GM23338 (cell line): Measurements from ENCODE around the gene EPHA3. TPM values are rescaled to one million over a fixed set of nuclear protein-coding genes. Genes with fewer than 3 reads are reported as not detected.

Experiments used
- ATAC-seq: fragments of 200-7000 bp; cut with Tn5 transposase; 3 replicates; pipeline ENCODE4 v1.9.1; 2020
- DNase-seq: peaks from one replicate; pipeline ENCODE4 v3.0.0-alpha.2; 2015; ENCODE audit warnings: low spot score
- H2AFZ ChIP-seq: fragments of 200-600 bp; sonication (generic); 2 replicates; pipeline ENCODE4 v1.8.0; 2016; ENCODE audit warnings: antibody characterized with exemption, mild to moderate bottlenecking, moderate library complexity
- H3F3A ChIP-seq: fragments of 200-600 bp; sonication (generic); replicated peaks from 2 replicates; pipeline ENCODE4 v1.8.0; 2017; ENCODE audit warnings: antibody characterized with exemption, mixed run types, low read depth
- H3K27ac ChIP-seq: fragments of 200-600 bp; sonication (generic); 2 replicates; pipeline ENCODE4 v1.6.1; 2016; ENCODE audit warnings: low read depth
- H3K27me3 ChIP-seq: fragments of 200-600 bp; sonication (generic); 2 replicates; pipeline ENCODE4 v1.8.0; 2016; ENCODE audit warnings: mild to moderate bottlenecking, mixed run types, moderate library complexity; ENCODE audit not compliant: insufficient read depth
- H3K36me3 ChIP-seq: fragments of 200-600 bp; sonication (generic); 2 replicates; pipeline ENCODE4 v1.8.0; 2016; ENCODE audit warnings: mild to moderate bottlenecking; ENCODE audit not compliant: insufficient read depth
- H3K4me1 ChIP-seq: fragments of 200-600 bp; sonication (generic); 2 replicates; pipeline ENCODE4 v1.8.0; 2016; ENCODE audit warnings: mild to moderate bottlenecking, moderate library complexity; ENCODE audit not compliant: insufficient read depth
- H3K4me2 ChIP-seq: fragments of 200-600 bp; sonication (generic); 2 replicates; pipeline ENCODE4 v1.7.1; 2017; ENCODE audit warnings: mixed run types
- H3K4me3 ChIP-seq: fragments of 200-600 bp; sonication (generic); 2 replicates; pipeline ENCODE4 v1.6.1; 2016; ENCODE audit warnings: mixed run types
- H3K79me2 ChIP-seq: fragments of 200-600 bp; sonication (generic); replicated peaks from 2 replicates; pipeline ENCODE4 v1.8.0; 2017; ENCODE audit warnings: mild to moderate bottlenecking; ENCODE audit not compliant: insufficient read depth
- H3K9me2 ChIP-seq: fragments of 200-600 bp; sonication (generic); 2 replicates; pipeline ENCODE4 v1.8.0; 2017; ENCODE audit not compliant: insufficient read depth
- H4K20me1 ChIP-seq: fragments of 200-600 bp; sonication (generic); replicated peaks from 2 replicates; pipeline ENCODE4 v1.8.0; 2017; ENCODE audit warnings: mild to moderate bottlenecking; ENCODE audit not compliant: insufficient read depth
- H3K27ac Mint-ChIP-seq: 2 replicates; pipeline ENCODE4 v1.8.0; 2020; ENCODE audit warnings: inconsistent platforms, mild to moderate bottlenecking, moderate library complexity, mixed read lengths
- H3K27me3 Mint-ChIP-seq: 3 replicates; pipeline ENCODE4 v1.8.0; 2022; ENCODE audit warnings: low read depth, mild to moderate bottlenecking, moderate library complexity, mixed read lengths, inconsistent platforms; ENCODE audit not compliant: insufficient read depth, poor library complexity
- H3K36me3 Mint-ChIP-seq: 3 replicates; pipeline ENCODE4 v1.8.0; 2021; ENCODE audit warnings: low read depth, mild to moderate bottlenecking, inconsistent platforms, moderate library complexity, mixed read lengths
- H3K4me1 Mint-ChIP-seq: 3 replicates; pipeline ENCODE4 v1.8.0; 2020; ENCODE audit warnings: mild to moderate bottlenecking, inconsistent platforms, mixed read lengths
- H3K4me3 Mint-ChIP-seq: 3 replicates; pipeline ENCODE4 v1.8.0; 2021; ENCODE audit warnings: moderate library complexity, mild to moderate bottlenecking, inconsistent platforms, mixed read lengths
- H3K9me3 Mint-ChIP-seq: 3 replicates; pipeline ENCODE4 v1.8.0; 2020; ENCODE audit warnings: moderate library complexity, mild to moderate bottlenecking, inconsistent platforms, mixed read lengths
- CREB1 ChIP-seq: fragments of 250-450 bp; sonication (Bioruptor Pico); IDR thresholded peaks from 2 replicates; pipeline ENCODE4 v1.5.0; 2020; ENCODE audit warnings: low read depth, mild to moderate bottlenecking, moderate library complexity
- EZH2 ChIP-seq: fragments of 200-600 bp; sonication (generic); IDR thresholded peaks from one replicate; pipeline ENCODE4 v1.8.0; 2017; ENCODE audit warnings: antibody characterized with exemption, mild to moderate bottlenecking, low read depth; ENCODE audit not compliant: unreplicated experiment
- EZH2phosphoT487 ChIP-seq: fragments of 200-600 bp; sonication (generic); IDR thresholded peaks from one replicate; pipeline ENCODE4 v1.8.1; 2018; ENCODE audit warnings: antibody characterized with exemption; ENCODE audit not compliant: unreplicated experiment
- JUNB ChIP-seq: IDR thresholded peaks from one replicate; pipeline ENCODE4 v1.6.1; 2016; ENCODE audit warnings: antibody characterized with exemption; ENCODE audit not compliant: unreplicated experiment
- POLR2AphosphoS5 ChIP-seq: IDR thresholded peaks from 2 replicates; pipeline ENCODE4 v1.6.1; 2016; ENCODE audit warnings: antibody characterized with exemption, low read depth
- REST ChIP-seq: IDR thresholded peaks from one replicate; pipeline ENCODE4 v1.6.1; 2018; ENCODE audit warnings: antibody characterized with exemption; ENCODE audit not compliant: unreplicated experiment
- STAT1 ChIP-seq: IDR thresholded peaks from one replicate; pipeline ENCODE4 v1.6.1; 2016; ENCODE audit warnings: antibody characterized with exemption; ENCODE audit not compliant: unreplicated experiment
- ZNF114 ChIP-seq: fragments of 250-450 bp; sonication (Bioruptor Pico); IDR thresholded peaks from 2 replicates; pipeline ENCODE4 v1.5.0; 2020; ENCODE audit warnings: mild to moderate bottlenecking, moderate library complexity
- ZNF331 ChIP-seq: fragments of 250-450 bp; sonication (Bioruptor Pico); IDR thresholded peaks from 2 replicates; pipeline ENCODE4 v1.5.0; 2020; ENCODE audit warnings: low read depth, mild to moderate bottlenecking, moderate library complexity
- polyA plus RNA-seq: library from polyadenylated mRNA; unstranded; fragments of >200 nt; fragmentation: Nextera tagmentation; extraction: Ambion mirVana; gene quantifications from 2 replicates; pipeline ENCODE4 v1.2.1, GENCODE V29; 2016
- total RNA-seq: library from RNA; depleted of rRNA; stranded (reverse); fragments of >200 nt; shearing (Covaris generic); gene quantifications from 2 replicates; pipeline ENCODE4 v1.2.3, GENCODE V29; 2014
- TF ChIP-seq, protein P1 (sequence below), 2 experiments: fragments of 200-600 bp in 1 of 2; sonication (generic) in 1 of 2; conservative IDR thresholded peaks; 2 replicates each; pipeline versions ENCODE4 v1.5.1 to v1.6.1; 2016 to 2017; ENCODE audit warnings: antibody characterized with exemption in 2 of 2, low read depth in 2 of 2, mild to moderate bottlenecking in 2 of 2, moderate library complexity in 1 of 2
- TF ChIP-seq, protein P2 (sequence below): IDR thresholded peaks from 2 replicates; pipeline ENCODE4 v1.6.1; 2016; ENCODE audit warnings: antibody characterized with exemption

The EPHA3 gene
- total and polyA plus RNA-seq, 2 experiments from 2014 or later = 0.05 to 0.21 TPM

DNA sequence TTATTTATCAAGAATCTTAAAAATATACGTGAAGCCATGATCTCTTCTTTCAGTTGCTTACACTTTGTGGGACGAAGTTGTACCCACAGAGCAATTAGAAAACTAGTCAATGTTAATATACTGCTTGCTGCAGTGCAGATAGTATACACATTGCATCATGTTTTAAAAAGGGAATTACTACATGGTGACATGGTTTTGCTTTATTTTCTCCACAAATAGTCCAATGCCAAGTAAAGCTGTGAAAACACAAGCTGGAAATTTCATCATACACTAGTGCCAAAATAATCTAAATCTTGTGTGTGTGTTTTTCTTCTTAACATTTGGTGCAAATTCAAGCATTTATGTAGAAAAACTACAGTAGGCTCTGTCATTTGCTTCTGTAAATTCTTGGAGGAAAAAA lies 233.0 kb downstream of the EPHA3 start:
- no peak overlapping the region for H3K27ac Mint-ChIP-seq
- no peaks in the 10 kb centered on the region for H3K9me2 ChIP-seq
- no peaks in the 10 kb centered on the region for H3K27me3 ChIP-seq
- no peak overlapping the region for H3K4me3 Mint-ChIP-seq
- no peaks in the 10 kb centered on the region for H4K20me1 ChIP-seq
- H3F3A ChIP-seq = no peaks in the 10 kb centered on the region
- H3K4me1 ChIP-seq = no peaks in the 10 kb centered on the region
- no peaks in the 10 kb centered on the region for H3K36me3 Mint-ChIP-seq
- no peak overlapping the region for H3K4me2 ChIP-seq
- H3K9me3 Mint-ChIP-seq = no peaks in the 10 kb centered on the region
- TF ChIP-seq JUNB (no peak), REST (no peak), POLR2AphosphoS5 (no peak), ZNF114 (CRISPR knock-in tag) (no peak), CREB1 (CRISPR knock-in tag) (no peak), EZH2 (no peak), EZH2phosphoT487 (no peak), ZNF331 (no peak)
- DNase-seq (no peak), ATAC-seq (no peak)
- no peaks in the 10 kb centered on the region for H3K79me2 ChIP-seq
- H3K4me3 ChIP-seq = no peak overlapping the region
- H2AFZ ChIP-seq = no peak overlapping the region
- H3K27ac ChIP-seq = no peak overlapping the region
- no peaks in the 10 kb centered on the region for H3K36me3 ChIP-seq
- peaks cover 5% of the 10 kb centered on the region; the same call in 2 of the 3 replicates for H3K4me1 Mint-ChIP-seq
- H3K27me3 Mint-ChIP-seq = no peaks in the 10 kb centered on the region

GRCh38 chr3:89344076-89344475 lies 236.7 kb downstream of the EPHA3 start:
- no peaks in the 10 kb centered on the region for H3K27me3 Mint-ChIP-seq
- Histone ChIP-seq H3K4me2 (no peak overlapping the region), H3K4me1 (no peaks in the 10 kb centered on the region), H3K27me3 (no peaks in the 10 kb centered on the region), H3K9me2 (no peaks in the 10 kb centered on the region), H3F3A (no peaks in the 10 kb centered on the region), H4K20me1 (no peaks in the 10 kb centered on the region), H2AFZ (no peak overlapping the region), H3K79me2 (no peaks in the 10 kb centered on the region), H3K4me3 (no peak overlapping the region), H3K27ac (no peak overlapping the region), H3K36me3 (no peaks in the 10 kb centered on the region)
- no peaks in the 10 kb centered on the region for H3K9me3 Mint-ChIP-seq
- TF ChIP-seq JUNB = no peak
- TF ChIP-seq, protein P1, sequence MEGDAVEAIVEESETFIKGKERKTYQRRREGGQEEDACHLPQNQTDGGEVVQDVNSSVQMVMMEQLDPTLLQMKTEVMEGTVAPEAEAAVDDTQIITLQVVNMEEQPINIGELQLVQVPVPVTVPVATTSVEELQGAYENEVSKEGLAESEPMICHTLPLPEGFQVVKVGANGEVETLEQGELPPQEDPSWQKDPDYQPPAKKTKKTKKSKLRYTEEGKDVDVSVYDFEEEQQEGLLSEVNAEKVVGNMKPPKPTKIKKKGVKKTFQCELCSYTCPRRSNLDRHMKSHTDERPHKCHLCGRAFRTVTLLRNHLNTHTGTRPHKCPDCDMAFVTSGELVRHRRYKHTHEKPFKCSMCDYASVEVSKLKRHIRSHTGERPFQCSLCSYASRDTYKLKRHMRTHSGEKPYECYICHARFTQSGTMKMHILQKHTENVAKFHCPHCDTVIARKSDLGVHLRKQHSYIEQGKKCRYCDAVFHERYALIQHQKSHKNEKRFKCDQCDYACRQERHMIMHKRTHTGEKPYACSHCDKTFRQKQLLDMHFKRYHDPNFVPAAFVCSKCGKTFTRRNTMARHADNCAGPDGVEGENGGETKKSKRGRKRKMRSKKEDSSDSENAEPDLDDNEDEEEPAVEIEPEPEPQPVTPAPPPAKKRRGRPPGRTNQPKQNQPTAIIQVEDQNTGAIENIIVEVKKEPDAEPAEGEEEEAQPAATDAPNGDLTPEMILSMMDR (conservative IDR thresholded peaks at IDR 0.05; ENCODE audit: low read depth in 2 of 2) = no peak
- no peak for TF ChIP-seq ZNF114 (CRISPR knock-in tag)
- no peak for TF ChIP-seq EZH2phosphoT487
- no peak for TF ChIP-seq STAT1
- TF ChIP-seq REST = no peak
- TF ChIP-seq, protein P2, sequence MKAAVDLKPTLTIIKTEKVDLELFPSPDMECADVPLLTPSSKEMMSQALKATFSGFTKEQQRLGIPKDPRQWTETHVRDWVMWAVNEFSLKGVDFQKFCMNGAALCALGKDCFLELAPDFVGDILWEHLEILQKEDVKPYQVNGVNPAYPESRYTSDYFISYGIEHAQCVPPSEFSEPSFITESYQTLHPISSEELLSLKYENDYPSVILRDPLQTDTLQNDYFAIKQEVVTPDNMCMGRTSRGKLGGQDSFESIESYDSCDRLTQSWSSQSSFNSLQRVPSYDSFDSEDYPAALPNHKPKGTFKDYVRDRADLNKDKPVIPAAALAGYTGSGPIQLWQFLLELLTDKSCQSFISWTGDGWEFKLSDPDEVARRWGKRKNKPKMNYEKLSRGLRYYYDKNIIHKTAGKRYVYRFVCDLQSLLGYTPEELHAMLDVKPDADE = no peak
- no peak for TF ChIP-seq CREB1 (CRISPR knock-in tag)
- peaks cover 5% of the 10 kb centered on the region; the same call in 2 of the 3 replicates for H3K4me1 Mint-ChIP-seq
- H3K4me3 Mint-ChIP-seq = no peak overlapping the region
- no peaks in the 10 kb centered on the region for H3K36me3 Mint-ChIP-seq
- no peak for DNase-seq
- H3K27ac Mint-ChIP-seq = no peak overlapping the region
- no peak for ATAC-seq
